Osteoblast (primary cell): ENCODE data around the gene GNG12. TPM values are rescaled to one million over a fixed set of nuclear protein-coding genes. Genes with fewer than 3 reads are reported as not detected.

Experiments used
- DNase-seq: peaks from one replicate; pipeline ENCODE4 v3.0.0; 2011; ENCODE audit warnings: low spot score, mixed read lengths; ENCODE audit not compliant: insufficient read length; ENCODE audit errors: missing footprints
- H2AFZ ChIP-seq: 2 replicates; pipeline ENCODE4 v1.6.0; 2011; ENCODE audit warnings: mild to moderate bottlenecking, low read length
- H3K27ac ChIP-seq: 2 replicates; pipeline ENCODE4 v1.5.1; 2011; ENCODE audit warnings: mild to moderate bottlenecking, low read depth, low read length, moderate library complexity
- H3K27me3 ChIP-seq: 2 replicates; pipeline ENCODE4 v1.6.0; 2012; ENCODE audit warnings: mild to moderate bottlenecking, control low read depth, inconsistent platforms, low read length, moderate library complexity; ENCODE audit not compliant: insufficient read depth
- H3K36me3 ChIP-seq: 2 replicates; pipeline ENCODE4 v1.5.1; 2011; ENCODE audit warnings: mild to moderate bottlenecking, low read length, control low read depth, moderate library complexity; ENCODE audit not compliant: insufficient read depth
- H3K4me1 ChIP-seq: 2 replicates; pipeline ENCODE4 v1.5.1; 2011; ENCODE audit warnings: mild to moderate bottlenecking, low read length, control low read depth, moderate library complexity; ENCODE audit not compliant: insufficient read depth
- H3K4me2 ChIP-seq: 2 replicates; pipeline ENCODE4 v1.6.0; 2011; ENCODE audit warnings: mild to moderate bottlenecking, low read length; ENCODE audit not compliant: insufficient read depth
- H3K4me3 ChIP-seq: fragments of 200-600 bp; sonication (generic); 3 replicates; pipeline ENCODE4 v1.5.1; 2012; ENCODE audit warnings: mild to moderate bottlenecking, low read length, inconsistent platforms; ENCODE audit not compliant: insufficient read depth
- H3K79me2 ChIP-seq: 2 replicates; pipeline ENCODE4 v1.6.0; 2012; ENCODE audit warnings: mild to moderate bottlenecking, low read length, control low read depth, inconsistent platforms; ENCODE audit not compliant: insufficient read depth
- H3K9me3 ChIP-seq: 2 replicates; pipeline ENCODE4 v1.5.1; 2011; ENCODE audit warnings: low read depth, low read length, control low read depth
- H4K20me1 ChIP-seq: 2 replicates; pipeline ENCODE4 v1.6.0; 2012; ENCODE audit warnings: mild to moderate bottlenecking, low read length, control low read depth; ENCODE audit not compliant: insufficient read depth
- total RNA-seq: library from RNA; depleted of rRNA; stranded (reverse); fragments of >200 nt; gene quantifications from 2 replicates; pipeline ENCODE4 v1.2.3, GENCODE V29; 2012
- TF ChIP-seq, protein P1 (sequence below): IDR thresholded peaks from 2 replicates; pipeline ENCODE4 v1.5.1; 2011; ENCODE audit warnings: mild to moderate bottlenecking, low read depth, low read length, moderate library complexity; ENCODE audit errors: extremely low read depth

Gene GNG12
- total RNA-seq, 1 donor = 219 TPM

DNA sequence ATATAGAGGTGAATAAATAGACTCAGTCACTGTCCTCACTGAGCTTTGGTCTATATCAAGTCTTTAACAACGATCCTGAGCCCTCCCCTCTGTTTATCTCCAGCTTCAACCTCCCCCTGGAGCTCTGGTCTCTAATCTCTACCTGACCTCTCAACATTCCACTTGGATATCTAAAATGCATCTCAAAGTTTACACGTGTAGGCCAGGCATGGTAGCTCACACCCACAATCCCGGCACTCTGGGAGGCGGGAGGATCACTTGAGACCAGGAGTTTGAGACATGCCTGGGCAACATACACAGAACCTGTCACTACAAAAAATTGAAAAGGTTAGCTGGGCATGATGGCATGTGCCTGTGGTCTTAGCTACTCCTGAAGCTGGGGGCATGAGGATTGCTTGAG is 94.9 kb downstream of the GNG12 start:
- Histone ChIP-seq H2AFZ (no peak overlapping the region), H3K27me3 (no peaks in the 10 kb centered on the region), H3K79me2 (peaks cover 88% of the 10 kb centered on the region), H3K4me2 (no peak overlapping the region), H4K20me1 (peaks cover 10% of the 10 kb centered on the region), H3K4me3 (no peak overlapping the region), H3K27ac (peak overlapping the region; percentile 36), H3K4me1 (peaks cover 24% of the 10 kb centered on the region), H3K36me3 (peaks cover 19% of the 10 kb centered on the region), H3K9me3 (no peaks in the 10 kb centered on the region)
- DNase-seq = no peak
- TF ChIP-seq, protein P1, sequence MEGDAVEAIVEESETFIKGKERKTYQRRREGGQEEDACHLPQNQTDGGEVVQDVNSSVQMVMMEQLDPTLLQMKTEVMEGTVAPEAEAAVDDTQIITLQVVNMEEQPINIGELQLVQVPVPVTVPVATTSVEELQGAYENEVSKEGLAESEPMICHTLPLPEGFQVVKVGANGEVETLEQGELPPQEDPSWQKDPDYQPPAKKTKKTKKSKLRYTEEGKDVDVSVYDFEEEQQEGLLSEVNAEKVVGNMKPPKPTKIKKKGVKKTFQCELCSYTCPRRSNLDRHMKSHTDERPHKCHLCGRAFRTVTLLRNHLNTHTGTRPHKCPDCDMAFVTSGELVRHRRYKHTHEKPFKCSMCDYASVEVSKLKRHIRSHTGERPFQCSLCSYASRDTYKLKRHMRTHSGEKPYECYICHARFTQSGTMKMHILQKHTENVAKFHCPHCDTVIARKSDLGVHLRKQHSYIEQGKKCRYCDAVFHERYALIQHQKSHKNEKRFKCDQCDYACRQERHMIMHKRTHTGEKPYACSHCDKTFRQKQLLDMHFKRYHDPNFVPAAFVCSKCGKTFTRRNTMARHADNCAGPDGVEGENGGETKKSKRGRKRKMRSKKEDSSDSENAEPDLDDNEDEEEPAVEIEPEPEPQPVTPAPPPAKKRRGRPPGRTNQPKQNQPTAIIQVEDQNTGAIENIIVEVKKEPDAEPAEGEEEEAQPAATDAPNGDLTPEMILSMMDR = no peak

DNA sequence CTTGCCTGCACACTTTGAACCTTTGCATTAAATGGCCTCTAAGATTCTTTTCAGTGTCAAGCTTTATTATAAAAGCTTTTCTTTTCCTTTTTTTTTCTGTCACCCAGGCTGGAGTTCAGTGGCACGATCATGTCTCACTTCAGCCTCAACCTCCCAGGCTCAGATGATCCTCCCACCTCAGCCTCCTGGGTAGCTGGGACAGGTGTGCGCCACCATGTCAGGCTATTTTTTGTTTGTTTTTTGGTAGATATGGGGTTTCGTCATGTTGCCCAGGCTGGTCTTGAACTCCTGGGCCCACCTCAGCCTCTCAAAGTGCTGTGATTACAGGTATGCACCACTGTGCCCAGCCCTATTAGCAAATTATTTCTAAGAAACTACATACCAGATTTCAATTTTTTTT is 95.4 kb downstream of the GNG12 start:
- no peak for DNase-seq
- no peak overlapping the region for H3K4me3 ChIP-seq
- H3K27me3 ChIP-seq = no peaks in the 10 kb centered on the region
- H3K9me3 ChIP-seq = no peaks in the 10 kb centered on the region
- H3K27ac ChIP-seq = peak overlapping the region; percentile 36
- H4K20me1 ChIP-seq = peaks cover 14% of the 10 kb centered on the region
- peaks cover 86% of the 10 kb centered on the region for H3K79me2 ChIP-seq
- H3K36me3 ChIP-seq = peaks cover 19% of the 10 kb centered on the region
- no peak overlapping the region for H3K4me2 ChIP-seq
- H3K4me1 ChIP-seq = peaks cover 30% of the 10 kb centered on the region
- H2AFZ ChIP-seq = no peak overlapping the region
- TF ChIP-seq, protein P1 = no peak

DNA sequence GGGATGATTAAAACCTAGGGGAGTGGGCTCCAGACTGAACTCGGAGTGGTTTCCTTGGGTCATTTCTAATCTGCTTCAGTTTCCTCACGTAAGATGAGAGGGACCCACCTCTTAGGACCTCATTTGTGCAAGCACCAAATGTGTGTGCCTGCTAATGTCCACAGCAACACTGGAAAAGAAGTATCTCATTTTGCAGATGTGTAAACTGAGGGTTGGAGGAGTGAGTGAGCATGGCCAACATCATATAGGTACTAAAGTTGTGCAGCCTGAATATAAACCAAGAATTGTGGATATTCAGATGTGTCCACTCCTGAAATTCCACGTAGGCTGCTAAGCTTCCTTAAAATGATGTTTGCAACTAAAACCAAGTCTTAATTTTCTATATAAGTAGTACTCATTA is 96.5 kb downstream of the GNG12 start:
- Histone ChIP-seq H4K20me1 (peaks cover 23% of the 10 kb centered on the region), H3K36me3 (peaks cover 19% of the 10 kb centered on the region), H3K79me2 (peaks cover 87% of the 10 kb centered on the region), H2AFZ (no peak overlapping the region), H3K4me1 (peaks cover 36% of the 10 kb centered on the region), H3K4me3 (no peak overlapping the region), H3K4me2 (peak overlapping the region; percentile 66), H3K27me3 (no peaks in the 10 kb centered on the region), H3K9me3 (no peaks in the 10 kb centered on the region), H3K27ac (peak overlapping the region; percentile 81)
- DNase-seq = no peak
- TF ChIP-seq, protein P1 = no peak

GRCh38 chr1:67735806-67736627 is 97.2 kb downstream of the GNG12 start:
- H4K20me1 ChIP-seq = peaks cover 23% of the 10 kb centered on the region
- peak overlapping the region; percentile 40 for H3K4me3 ChIP-seq
- no peak overlapping the region for H2AFZ ChIP-seq
- H3K4me2 ChIP-seq = peak overlapping the region; percentile 66
- peaks cover 22% of the 10 kb centered on the region for H3K36me3 ChIP-seq
- no peaks in the 10 kb centered on the region for H3K9me3 ChIP-seq
- peak overlapping the region; percentile 81 for H3K27ac ChIP-seq
- no peaks in the 10 kb centered on the region for H3K27me3 ChIP-seq
- DNase-seq = peak; percentile 72
- H3K4me1 ChIP-seq = peaks cover 36% of the 10 kb centered on the region
- peaks cover 87% of the 10 kb centered on the region for H3K79me2 ChIP-seq
- TF ChIP-seq, protein P1 = no peak
